HEK293 (cell line): ENCODE data around the gene ZNF536.

Experiments used
- CTCF ChIA-PET: fragments of 350-600 bp; formaldehyde crosslinking; extraction: SDS; loops from one replicate; lab custom pipeline; 2021; ENCODE audit warnings: antibody characterized with exemption; lab: Yijun Ruan, JAX
- POLR2A ChIA-PET: fragments of 300-600 bp; formaldehyde crosslinking; extraction: SDS; loops from one replicate; lab custom pipeline; 2020; ENCODE audit warnings: antibody characterized with exemption, inconsistent platforms; lab: Yijun Ruan, JAX
- H3K27ac ChIP-seq: fragments of 200-500 bp; sonication (Bioruptor generic); 2 replicates; pipeline ENCODE4 v1.5.1; 2014; ENCODE audit warnings: low read depth, low read length, control low read depth, inconsistent platforms; ENCODE audit errors: extremely low read depth
- H3K36me3 ChIP-seq, 2 experiments: fragments of 200-500 bp in 1 of 2; sonication (Bioruptor generic) in 1 of 2; 1 replicate in 1 of 2; 2 replicates in 1 of 2; pipeline ENCODE4 v1.5.1; 2014 to 2017; ENCODE audit warnings: inconsistent platforms in 2 of 2, low read length in 2 of 2; ENCODE audit not compliant: control insufficient read depth in 2 of 2, insufficient read depth in 1 of 2
- H3K4me1 ChIP-seq: fragments of 200-500 bp; sonication (Bioruptor generic); 2 replicates; pipeline ENCODE4 v1.5.1; 2014; ENCODE audit warnings: mild to moderate bottlenecking, low read length, inconsistent platforms; ENCODE audit not compliant: control insufficient read depth, insufficient read depth
- H3K4me3 ChIP-seq: 2 replicates; pipeline ENCODE4 v1.5.1; 2011; ENCODE audit warnings: low read depth, mild to moderate bottlenecking, control low read depth, low read length, moderate library complexity
- H3K9me3 ChIP-seq: fragments of 200-500 bp; sonication (Bioruptor generic); 2 replicates; pipeline ENCODE4 v1.5.1; 2014; ENCODE audit warnings: low read depth, low read length, inconsistent platforms; ENCODE audit not compliant: control insufficient read depth, insufficient read depth
- GLI2 ChIP-seq: fragments of 450-650 bp; formaldehyde crosslinking; IDR thresholded peaks from 2 replicates; pipeline ENCODE4; 2017; ENCODE audit warnings: missing biosample characterization, missing genetic modification characterization, low read depth, borderline replicate concordance
- KLF7 ChIP-seq: fragments of 450-650 bp; formaldehyde crosslinking; IDR thresholded peaks from 2 replicates; pipeline ENCODE4 v1.5.1; 2016; ENCODE audit warnings: missing biosample characterization, missing genetic modification characterization, borderline replicate concordance
- OVOL3 ChIP-seq: fragments of 450-650 bp; formaldehyde crosslinking; IDR thresholded peaks from 2 replicates; pipeline ENCODE4 v1.5.1; 2016; ENCODE audit warnings: missing biosample characterization, missing genetic modification characterization
- SCRT2 ChIP-seq: fragments of 450-650 bp; formaldehyde crosslinking; IDR thresholded peaks from 2 replicates; pipeline ENCODE4 v1.5.1; 2016; ENCODE audit warnings: missing biosample characterization, missing genetic modification characterization
- YY2 ChIP-seq: fragments of 450-650 bp; formaldehyde crosslinking; IDR thresholded peaks from 2 replicates; pipeline ENCODE4 v1.5.1; 2016; ENCODE audit warnings: missing biosample characterization, missing genetic modification characterization
- ZBTB1 ChIP-seq: fragments of 450-650 bp; formaldehyde crosslinking; IDR thresholded peaks from 2 replicates; pipeline ENCODE4 v1.5.1; 2016; ENCODE audit warnings: missing biosample characterization, missing genetic modification characterization
- ZFP41 ChIP-seq: fragments of 450-650 bp; formaldehyde crosslinking; IDR thresholded peaks from 2 replicates; pipeline ENCODE4 v1.5.1; 2016; ENCODE audit warnings: missing biosample characterization, missing genetic modification characterization, borderline replicate concordance
- ZNF121 ChIP-seq: fragments of 450-650 bp; formaldehyde crosslinking; IDR thresholded peaks from 2 replicates; pipeline ENCODE4 v1.5.1; 2016; ENCODE audit warnings: missing biosample characterization, missing genetic modification characterization
- ZNF169 ChIP-seq: fragments of 450-650 bp; formaldehyde crosslinking; IDR thresholded peaks from 2 replicates; pipeline ENCODE4 v1.5.1; 2016; ENCODE audit warnings: missing biosample characterization, missing genetic modification characterization
- ZNF280D ChIP-seq: fragments of 450-650 bp; formaldehyde crosslinking; IDR thresholded peaks from 2 replicates; pipeline ENCODE4 v1.5.1; 2016; ENCODE audit warnings: missing biosample characterization, missing genetic modification characterization
- ZNF302 ChIP-seq: fragments of 450-650 bp; formaldehyde crosslinking; IDR thresholded peaks from 2 replicates; pipeline ENCODE4 v1.5.1; 2016; ENCODE audit warnings: missing biosample characterization, missing genetic modification characterization, low read depth
- ZNF423 ChIP-seq: fragments of 450-650 bp; formaldehyde crosslinking; IDR thresholded peaks from 2 replicates; pipeline ENCODE4 v1.5.1; 2016; ENCODE audit warnings: missing biosample characterization, missing genetic modification characterization
- ZNF514 ChIP-seq: fragments of 450-650 bp; formaldehyde crosslinking; IDR thresholded peaks from 2 replicates; pipeline ENCODE4 v1.5.1; 2016; ENCODE audit warnings: missing biosample characterization, missing genetic modification characterization
- ZNF530 ChIP-seq: fragments of 450-650 bp; formaldehyde crosslinking; IDR thresholded peaks from 2 replicates; pipeline ENCODE4 v1.5.1; 2016; ENCODE audit warnings: low read depth, missing biosample characterization, missing genetic modification characterization
- ZNF585B ChIP-seq: fragments of 450-650 bp; formaldehyde crosslinking; IDR thresholded peaks from 2 replicates; pipeline ENCODE4 v1.5.1; 2016; ENCODE audit warnings: missing biosample characterization, missing genetic modification characterization
- ZNF610 ChIP-seq: fragments of 450-650 bp; formaldehyde crosslinking; IDR thresholded peaks from 2 replicates; pipeline ENCODE4 v1.5.1; 2016; ENCODE audit warnings: missing biosample characterization, missing genetic modification characterization, borderline replicate concordance
- ZNF623 ChIP-seq: fragments of 450-650 bp; formaldehyde crosslinking; IDR thresholded peaks from 2 replicates; pipeline ENCODE4 v1.5.1; 2016; ENCODE audit warnings: missing biosample characterization, missing genetic modification characterization
- ZNF624 ChIP-seq: fragments of 450-650 bp; formaldehyde crosslinking; IDR thresholded peaks from 2 replicates; pipeline ENCODE4 v1.5.1; 2017; ENCODE audit warnings: missing biosample characterization, missing genetic modification characterization
- ZNF768 ChIP-seq: fragments of 450-650 bp; formaldehyde crosslinking; IDR thresholded peaks from 2 replicates; pipeline ENCODE4 v1.5.1; 2018; ENCODE audit warnings: missing biosample characterization, mild to moderate bottlenecking, missing genetic modification characterization
- ZNF830 ChIP-seq: fragments of 450-650 bp; IDR thresholded peaks from 2 replicates; pipeline ENCODE4 v1.5.0; 2018; ENCODE audit warnings: missing biosample characterization, missing genetic modification characterization, low read depth, mild to moderate bottlenecking, moderate library complexity
- ZSCAN23 ChIP-seq: fragments of 450-650 bp; formaldehyde crosslinking; IDR thresholded peaks from 2 replicates; pipeline ENCODE4 v1.5.1; 2016; ENCODE audit warnings: missing biosample characterization, missing genetic modification characterization
- TF ChIP-seq, protein P1 (sequence below): fragments of 450-650 bp; formaldehyde crosslinking; IDR thresholded peaks from 2 replicates; pipeline ENCODE4 v1.5.1; 2016; ENCODE audit warnings: missing biosample characterization, missing genetic modification characterization
- TF ChIP-seq, protein P2 (sequence below): fragments of 450-650 bp; formaldehyde crosslinking; IDR thresholded peaks from 2 replicates; pipeline ENCODE4 v1.5.1; 2017; ENCODE audit warnings: missing biosample characterization, missing genetic modification characterization

The ZNF536 gene

GRCh38 chr19:30545752-30546151 is 173.6 kb downstream of the ZNF536 start:
- ChIA-PET CTCF (interaction anchor here (0.5 kb wide), 1 partner anchor 122 kb away, joined by 4 read pairs; no protein-coding TSS in a partner anchor), POLR2A (no interaction called here)
- Histone ChIP-seq H3K4me1 (no peaks in the 10 kb centered on the region), H3K36me3 (peaks cover 0 to 3% of the 10 kb centered on the region in 2 experiments; a peak in 1 of 3 replicates), H3K27ac (no peak overlapping the region), H3K4me3 (no peak overlapping the region), H3K9me3 (no peaks in the 10 kb centered on the region)
- TF ChIP-seq ZNF623 (no peak), ZNF624 (tag by site-specific recombination) (no peak), ZNF280D (tag by site-specific recombination) (no peak), ZNF530 (tag by site-specific recombination) (no peak), ZNF423 (tag by site-specific recombination) (no peak), KLF7 (tag by site-specific recombination) (no peak), ZBTB1 (tag by site-specific recombination) (no peak), ZNF585B (no peak), ZFP41 (no peak), ZNF169 (tag by site-specific recombination) (no peak), ZNF610 (tag by site-specific recombination) (no peak), ZSCAN23 (tag by site-specific recombination) (no peak)
- TF ChIP-seq, protein P1, sequence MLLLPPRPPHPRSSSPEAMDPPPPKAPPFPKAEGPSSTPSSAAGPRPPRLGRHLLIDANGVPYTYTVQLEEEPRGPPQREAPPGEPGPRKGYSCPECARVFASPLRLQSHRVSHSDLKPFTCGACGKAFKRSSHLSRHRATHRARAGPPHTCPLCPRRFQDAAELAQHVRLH (tag by site-specific recombination), result no peak

- no peak overlapping the region for H3K4me3 ChIP-seq
- CTCF ChIA-PET, result interaction anchor here (0.6 kb wide), 1 partner anchor 760 kb away, joined by 4 read pairs; no protein-coding TSS in a partner anchor
- TF ChIP-seq ZNF768 (tag by site-specific recombination) (no peak), SCRT2 (tag by site-specific recombination) (no peak), ZNF302 (tag by site-specific recombination) (no peak), ZNF514 (no peak), OVOL3 (no peak)
- H3K9me3 ChIP-seq, result no peaks in the 10 kb centered on the region
- H3K36me3 ChIP-seq, result peaks cover 0 to 3% of the 10 kb centered on the region in 2 experiments; a peak in 1 of 3 replicates
- no peak overlapping the region for H3K27ac ChIP-seq
- POLR2A ChIA-PET, result no interaction called here
- no peaks in the 10 kb centered on the region for H3K4me1 ChIP-seq
Observed at GRCh38 chr19:30546332-30546731, 174.1 kb downstream of the ZNF536 start.

- Histone ChIP-seq H3K36me3 (peaks cover 0 to 3% of the 10 kb centered on the region in 2 experiments; a peak in 1 of 3 replicates), H3K4me1 (no peaks in the 10 kb centered on the region), H3K9me3 (no peaks in the 10 kb centered on the region), H3K27ac (no peak overlapping the region), H3K4me3 (no peak overlapping the region)
- ChIA-PET POLR2A (no interaction called here), CTCF (interaction anchor here (1.4 kb wide), 1 partner anchor 9 kb away, joined by 5 read pairs; no protein-coding TSS in a partner anchor)
- TF ChIP-seq ZNF830 (tag by site-specific recombination), result no peak
- no peak for TF ChIP-seq ZNF121
- TF ChIP-seq YY2 (tag by site-specific recombination), result no peak
- TF ChIP-seq, protein P2, sequence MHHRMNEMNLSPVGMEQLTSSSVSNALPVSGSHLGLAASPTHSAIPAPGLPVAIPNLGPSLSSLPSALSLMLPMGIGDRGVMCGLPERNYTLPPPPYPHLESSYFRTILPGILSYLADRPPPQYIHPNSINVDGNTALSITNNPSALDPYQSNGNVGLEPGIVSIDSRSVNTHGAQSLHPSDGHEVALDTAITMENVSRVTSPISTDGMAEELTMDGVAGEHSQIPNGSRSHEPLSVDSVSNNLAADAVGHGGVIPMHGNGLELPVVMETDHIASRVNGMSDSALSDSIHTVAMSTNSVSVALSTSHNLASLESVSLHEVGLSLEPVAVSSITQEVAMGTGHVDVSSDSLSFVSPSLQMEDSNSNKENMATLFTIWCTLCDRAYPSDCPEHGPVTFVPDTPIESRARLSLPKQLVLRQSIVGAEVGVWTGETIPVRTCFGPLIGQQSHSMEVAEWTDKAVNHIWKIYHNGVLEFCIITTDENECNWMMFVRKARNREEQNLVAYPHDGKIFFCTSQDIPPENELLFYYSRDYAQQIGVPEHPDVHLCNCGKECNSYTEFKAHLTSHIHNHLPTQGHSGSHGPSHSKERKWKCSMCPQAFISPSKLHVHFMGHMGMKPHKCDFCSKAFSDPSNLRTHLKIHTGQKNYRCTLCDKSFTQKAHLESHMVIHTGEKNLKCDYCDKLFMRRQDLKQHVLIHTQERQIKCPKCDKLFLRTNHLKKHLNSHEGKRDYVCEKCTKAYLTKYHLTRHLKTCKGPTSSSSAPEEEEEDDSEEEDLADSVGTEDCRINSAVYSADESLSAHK (tag by site-specific recombination), result no peak
- TF ChIP-seq GLI2 (tag by site-specific recombination), result no peak
Observed at GRCh38 chr19:30547246-30547645, 175.1 kb downstream of the ZNF536 start.
